Inferior parietal cortex (tissue), 1 donor: ENCODE results near the gene CACNA1D.
A peak's percentile ranks its signal among the peaks of the same experiment; 100 is the strongest.

ENCODE experiments used
- DNase-seq: peaks from one replicate; pipeline ENCODE4 v3.0.0-alpha.2; 2016; ENCODE audit errors: extremely low spot score

Gene CACNA1D

DNA sequence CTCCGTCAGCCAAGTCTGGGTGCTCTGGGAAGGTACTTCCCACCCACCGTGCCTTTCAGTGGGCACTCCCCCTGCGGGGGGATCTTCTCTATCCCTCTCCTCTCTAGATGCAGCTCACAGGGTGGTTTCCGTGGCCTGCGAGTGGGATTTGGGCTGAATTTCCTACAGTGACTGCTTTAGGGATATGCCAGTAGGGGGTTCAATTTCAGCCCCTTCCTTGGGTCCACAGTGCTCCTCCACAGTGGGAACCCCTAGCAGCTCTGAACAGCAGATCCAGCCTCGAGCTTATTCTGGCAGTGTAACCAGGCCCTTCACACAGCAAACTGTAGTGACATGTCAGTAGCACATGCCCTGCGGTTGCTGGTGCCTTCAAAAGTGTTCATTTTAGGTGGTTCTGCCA is 196.1 kb downstream of the CACNA1D start:
- no peak for DNase-seq

- DNase-seq: no peak
Observed at GRCh38 chr3:53691349-53691748, 196.9 kb downstream of the CACNA1D start.

DNA sequence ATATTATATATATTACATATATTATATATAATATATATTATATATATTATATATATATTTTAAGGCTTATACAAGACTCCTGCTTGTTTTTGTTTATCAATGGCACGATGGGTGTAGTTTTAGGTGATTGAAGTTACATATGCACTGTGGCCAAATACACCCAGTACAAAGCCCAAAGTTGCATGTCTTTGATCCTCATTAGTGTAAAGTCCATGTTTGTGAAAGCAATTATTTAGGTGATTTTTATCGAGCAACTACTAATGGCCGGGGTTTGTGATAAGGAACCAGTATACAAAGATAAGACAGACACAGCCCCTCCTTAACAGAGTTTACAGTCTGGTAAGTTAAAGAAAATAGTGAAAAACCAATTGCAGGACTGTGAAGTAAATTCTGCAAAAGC is 197.5 kb downstream of the CACNA1D start:
- DNase-seq: no peak

DNA sequence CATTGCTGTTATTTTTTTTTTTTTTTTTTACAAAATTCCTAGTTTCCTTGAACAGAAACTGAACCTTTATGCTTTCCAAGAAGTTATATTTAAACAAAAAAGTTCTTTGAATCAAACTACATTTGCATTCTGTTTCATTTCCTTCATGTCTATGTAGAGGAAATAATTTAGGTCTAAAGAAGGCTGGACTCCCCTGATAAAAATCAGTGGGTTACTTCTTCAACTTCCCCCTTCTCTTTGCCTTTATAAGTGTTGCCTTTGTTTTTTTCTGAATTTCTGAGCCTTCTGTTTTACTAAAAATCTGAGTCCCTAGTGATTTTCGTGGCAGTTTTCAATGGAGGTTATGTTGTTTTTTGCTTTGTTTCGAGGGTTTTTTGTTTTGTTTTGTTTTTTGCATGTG is 199.0 kb downstream of the CACNA1D start:
- DNase-seq: no peak

DNA sequence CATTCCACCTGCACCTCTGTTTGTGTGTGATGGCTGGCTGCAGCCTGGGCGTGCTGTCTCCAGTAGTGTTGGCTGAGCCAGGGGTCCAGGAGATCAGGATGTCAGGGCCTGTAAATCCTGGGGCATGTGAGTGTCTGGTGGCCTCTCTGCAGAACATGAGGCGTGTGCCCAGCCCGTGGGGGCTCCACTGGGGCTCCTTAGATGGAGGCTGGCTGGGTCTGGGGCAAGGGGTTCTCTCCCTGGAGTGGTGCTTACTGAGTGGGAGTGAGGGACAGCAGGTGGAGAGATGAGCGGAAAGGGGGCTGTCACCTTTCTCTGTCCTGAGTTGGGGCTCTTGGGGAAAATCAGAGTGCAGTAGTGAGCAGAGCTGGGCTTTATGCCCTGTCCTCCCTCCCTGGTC is 199.6 kb downstream of the CACNA1D start:
- DNase-seq: no peak

DNA sequence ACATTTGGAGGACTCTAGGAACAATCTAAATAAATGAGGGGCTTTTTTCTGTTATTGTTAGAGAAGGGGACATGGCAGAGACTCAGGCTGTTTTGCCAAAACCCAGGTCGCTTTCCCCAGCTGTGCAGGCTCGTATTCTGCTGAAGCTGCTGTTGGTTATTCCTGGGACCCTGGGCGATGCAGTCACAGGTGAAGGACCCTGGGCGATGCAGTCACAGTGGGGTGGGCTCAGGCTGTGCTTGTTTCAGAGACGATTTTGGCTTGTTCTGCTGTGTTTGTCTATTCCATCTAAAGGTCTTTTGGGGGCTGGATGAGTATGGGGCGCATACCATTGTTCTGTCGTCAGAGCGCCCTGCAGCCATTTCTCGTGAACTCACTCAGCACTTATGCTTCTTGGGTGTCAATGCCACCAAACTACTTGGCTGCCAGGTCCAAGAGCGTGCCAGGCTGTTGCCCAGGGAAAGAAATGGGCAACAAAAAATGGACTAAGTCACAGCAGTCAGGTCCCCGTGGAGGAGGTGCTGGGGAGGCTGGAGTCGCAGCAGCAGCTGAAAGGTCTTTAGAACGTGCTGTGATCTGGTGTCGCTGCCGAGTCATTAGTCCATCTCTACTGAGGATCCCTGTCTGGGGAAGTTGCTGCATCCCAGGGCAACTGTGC is 200.4 kb downstream of the CACNA1D start:
- no peak for DNase-seq

GRCh38 chr3:53695324-53695690 is 200.9 kb downstream of the CACNA1D start:
- DNase-seq: no peak

DNA sequence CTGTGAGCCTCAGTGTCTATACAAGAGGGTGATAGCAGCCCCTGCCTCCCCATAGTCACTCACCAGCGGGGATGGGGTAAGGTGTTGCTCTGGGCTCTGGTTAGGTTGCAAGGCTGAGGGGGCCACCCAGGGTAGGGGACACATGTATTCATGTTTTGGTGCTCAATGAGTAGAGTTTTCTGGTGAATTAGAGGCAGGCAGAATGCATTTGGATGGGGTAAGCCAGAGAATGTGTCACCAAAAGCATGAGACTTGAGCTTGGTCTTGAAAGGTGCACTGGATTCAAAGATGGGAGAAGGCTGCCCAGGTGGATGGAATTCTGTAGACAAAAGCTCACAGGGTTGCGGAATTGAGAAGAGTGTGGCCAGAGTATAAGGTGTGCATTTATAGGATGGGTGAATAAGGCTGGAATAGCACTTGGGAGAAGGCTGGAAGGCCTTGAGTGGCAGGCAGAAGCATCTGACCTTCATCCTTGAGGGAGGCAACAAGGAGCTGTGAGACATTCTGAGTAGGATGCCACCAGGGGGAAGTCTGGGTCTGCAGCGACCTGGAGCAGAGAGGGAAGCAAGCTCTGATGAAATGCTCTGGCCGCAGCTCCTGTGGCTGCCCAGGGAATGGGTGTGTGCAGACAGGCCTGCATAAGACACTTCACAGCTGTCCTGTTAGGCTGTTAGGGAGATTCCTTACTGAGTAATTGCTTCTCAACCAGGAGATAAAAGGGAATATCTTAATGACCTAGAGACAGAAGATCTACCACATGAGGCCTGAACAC is 202.2 kb downstream of the CACNA1D start:
- no peak for DNase-seq

- DNase-seq: no peak
Observed at GRCh38 chr3:53700441-53700840, 206.0 kb downstream of the CACNA1D start.

- no peak for DNase-seq
Observed at GRCh38 chr3:53702776-53703530, 208.5 kb downstream of the CACNA1D start.

DNA sequence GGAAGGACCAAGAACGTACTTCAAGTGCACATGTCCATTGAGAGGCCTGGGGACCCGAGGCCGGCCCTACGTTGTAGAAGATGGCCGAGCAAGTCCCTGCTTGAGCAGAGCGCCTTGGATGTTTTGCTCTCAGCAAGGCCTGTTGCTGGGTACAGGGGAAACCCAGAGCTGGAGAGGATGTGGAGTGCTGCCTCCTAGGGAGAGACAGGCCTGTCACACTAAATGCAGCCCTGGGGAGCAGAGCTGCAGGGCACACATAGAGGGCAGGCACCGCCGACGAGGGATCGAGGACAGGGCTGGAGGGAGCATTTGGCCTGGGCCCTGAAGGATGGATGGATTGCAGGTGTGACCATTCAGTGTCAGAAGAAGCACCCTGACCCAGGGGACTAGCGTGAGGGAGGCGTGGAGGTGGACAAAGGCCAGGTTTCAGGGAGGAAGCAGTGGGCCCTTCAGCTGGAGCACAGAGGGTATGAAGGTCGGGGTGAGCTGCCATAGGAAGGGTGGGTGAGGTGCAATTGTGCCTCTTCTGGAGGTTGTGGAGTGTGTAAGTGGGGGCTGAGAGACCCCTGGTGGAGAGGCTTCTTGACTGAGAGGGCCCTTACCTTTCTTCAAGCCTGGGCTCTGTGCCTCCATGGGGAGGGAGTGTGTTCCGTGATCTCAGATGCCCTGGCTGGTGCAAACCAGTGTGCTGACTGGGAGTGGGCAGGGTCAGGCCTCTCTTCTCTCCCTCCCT is 209.4 kb downstream of the CACNA1D start:
- no peak for DNase-seq

DNA sequence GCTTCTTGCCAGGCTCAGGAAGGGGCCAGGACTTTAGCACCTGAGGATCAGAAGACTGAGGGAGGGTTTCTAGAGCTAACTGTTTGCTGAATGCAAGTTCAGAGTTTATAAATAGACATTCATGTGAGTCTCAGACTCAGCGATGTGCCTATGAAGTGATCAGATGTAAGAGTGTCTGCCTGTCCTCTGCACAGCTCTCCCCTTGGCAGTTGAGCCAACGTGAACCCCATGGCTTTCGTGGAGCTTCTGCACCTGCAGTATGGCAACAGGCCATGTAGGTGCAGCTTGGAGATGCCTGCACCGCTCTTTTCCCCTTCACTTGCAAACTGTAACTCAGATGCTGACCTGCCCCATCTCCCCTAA is 209.9 kb downstream of the CACNA1D start:
- DNase-seq: no peak

DNA sequence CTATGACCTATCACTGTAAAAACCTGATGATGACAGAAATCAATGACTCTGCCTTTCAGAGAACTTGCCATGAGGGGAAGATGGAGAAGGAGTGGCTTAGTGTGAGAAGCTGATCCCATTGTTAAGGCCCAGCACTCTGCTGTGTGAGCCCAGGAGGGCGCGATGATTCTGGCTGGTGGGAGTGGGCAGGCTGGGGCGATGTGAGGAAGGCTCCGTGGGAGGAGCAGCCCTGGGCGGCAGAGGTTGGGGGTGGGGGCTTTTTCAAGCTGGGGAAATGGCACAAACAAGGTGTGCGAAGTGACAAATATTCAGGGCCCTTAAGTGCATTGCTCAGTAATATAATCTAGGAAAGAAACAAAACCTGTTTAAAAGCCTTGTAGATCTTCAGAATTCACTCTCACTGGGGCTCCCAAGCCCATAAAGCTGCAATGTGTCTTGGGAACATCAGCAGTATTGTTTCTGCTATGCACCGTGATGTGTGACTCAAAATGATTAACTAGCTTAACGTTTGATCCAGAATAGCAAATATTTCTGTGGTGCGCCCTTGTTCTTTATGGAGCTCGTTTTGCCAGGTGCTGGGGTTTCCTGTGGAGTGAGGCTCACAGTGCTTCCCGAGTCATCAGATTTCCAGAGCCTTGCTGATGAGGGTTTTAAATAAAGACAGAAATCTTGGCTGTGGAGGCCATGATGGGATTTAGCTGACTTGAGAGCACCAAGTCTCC is 210.8 kb downstream of the CACNA1D start:
- no peak for DNase-seq

DNA sequence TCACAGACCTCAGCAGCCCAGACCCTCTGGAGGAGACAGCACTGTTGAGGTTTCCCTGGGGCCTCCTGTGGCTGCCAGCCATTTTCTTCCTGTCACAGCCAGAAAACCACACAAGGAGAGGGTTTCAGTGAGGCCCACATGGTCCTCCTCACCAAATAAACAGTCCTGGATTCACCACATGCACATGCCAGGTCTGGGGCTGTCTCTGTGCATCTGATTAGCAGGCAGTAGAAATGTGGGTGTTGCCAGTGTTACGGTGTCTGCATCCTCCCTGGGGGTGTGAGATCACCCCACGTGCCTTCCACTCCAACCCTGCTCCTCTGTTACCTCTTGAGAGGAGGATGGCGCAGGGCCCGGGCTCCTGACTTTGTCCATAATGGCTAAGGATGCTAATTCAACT is 211.4 kb downstream of the CACNA1D start:
- DNase-seq: no peak

GRCh38 chr3:53707222-53707621 is 212.8 kb downstream of the CACNA1D start:
- no peak for DNase-seq

DNA sequence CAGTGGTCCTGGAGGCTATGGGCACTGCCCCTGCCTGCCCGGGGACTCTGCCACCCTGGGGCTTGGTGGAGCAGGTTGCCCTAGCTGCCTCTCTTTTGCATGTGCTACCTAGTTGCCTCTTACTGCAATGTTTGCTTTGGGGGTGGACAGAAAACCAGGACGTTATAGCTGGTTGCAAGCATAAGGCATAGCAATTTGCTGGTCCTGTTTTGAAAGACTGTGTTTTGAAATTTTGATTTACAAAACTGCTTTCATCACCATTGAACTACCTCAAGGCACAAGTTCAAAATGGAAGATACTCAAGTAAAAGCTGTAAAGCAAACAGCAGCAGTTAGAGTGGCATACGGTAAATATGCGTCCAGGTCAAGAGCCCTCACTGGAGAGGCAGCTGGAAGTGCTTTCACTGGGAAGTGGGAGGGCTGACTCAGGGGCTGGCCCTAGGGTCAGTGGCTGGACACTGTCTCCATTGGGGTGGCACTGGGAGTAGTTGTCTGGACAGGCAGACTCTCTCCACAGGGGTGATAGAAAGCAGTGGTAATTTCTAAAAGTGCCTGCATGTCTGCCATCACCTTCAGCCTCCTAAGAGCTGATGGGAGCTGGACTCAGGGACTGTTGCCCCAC is 213.7 kb downstream of the CACNA1D start:
- DNase-seq: no peak

GRCh38 chr3:53709256-53709655 is 214.8 kb downstream of the CACNA1D start:
- DNase-seq: no peak

- peak; percentile 77 for DNase-seq
Observed at GRCh38 chr3:53709860-53710674, 215.7 kb downstream of the CACNA1D start.

- DNase-seq: no peak
Observed at GRCh38 chr3:53711387-53711786, 217.0 kb downstream of the CACNA1D start.

DNA sequence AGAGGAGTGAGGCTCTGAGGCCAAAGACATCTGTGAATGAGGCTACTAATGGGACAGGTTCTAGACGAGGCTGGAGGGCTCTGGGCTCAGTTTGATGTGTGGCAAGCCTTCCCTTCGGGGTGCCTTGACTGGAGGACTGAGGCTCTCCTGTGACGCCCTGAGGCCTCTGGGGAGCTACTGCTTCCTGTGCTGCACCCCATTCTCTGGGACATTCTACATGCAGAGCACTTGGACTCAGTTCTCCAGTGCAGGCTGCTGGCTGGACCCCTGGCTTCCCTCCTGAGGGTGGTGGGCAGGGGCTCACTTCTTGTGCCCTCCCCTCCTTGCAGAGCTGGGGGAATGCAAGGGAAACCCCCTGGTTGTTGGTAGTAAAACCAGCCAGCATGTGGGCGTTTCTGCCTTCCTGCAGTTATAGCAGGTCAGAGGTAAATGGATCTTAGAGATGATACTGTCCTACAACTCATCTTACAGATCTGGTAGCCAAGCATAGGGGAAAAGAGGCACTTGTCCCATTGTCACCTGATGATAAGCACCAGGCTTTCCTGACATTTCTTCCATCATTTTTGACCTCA is 218.5 kb downstream of the CACNA1D start:
- DNase-seq: no peak
